ENCODE data around the gene SP7.

SP7 gene

GRCh38 chr12:53345486-53346188 lies 9.5 kb upstream of the SP7 start:
- DNase-seq (ENCODE audit: low read depth), result peak; percentile 61

GRCh38 chr12:53344824-53345485 lies 8.8 kb upstream of the SP7 start:
- peak; percentile 74 for TF ChIP-seq CTCF (IDR thresholded peaks at IDR 0.05; ENCODE audit: low read length, missing control alignments)
- peak overlapping the region; percentile 65 for H3K4me3 ChIP-seq (replicated peaks; ENCODE audit: low read depth, low read length)
- DNase-seq (ENCODE audit: low read depth), result peak; percentile 78

More at GRCh38 chr12:53345486-53346188, 9.5 kb upstream of the SP7 start:
- H3K4me3 ChIP-seq (replicated peaks; ENCODE audit: low read depth, low read length), result peak overlapping the region; percentile 65
- no peak for TF ChIP-seq CTCF (IDR thresholded peaks at IDR 0.05; ENCODE audit: low read length, missing control alignments)

GRCh38 chr12:53344487-53344823 lies 8.3 kb upstream of the SP7 start:
- DNase-seq (ENCODE audit: low read depth), result no peak
- no peak for TF ChIP-seq CTCF (IDR thresholded peaks at IDR 0.05; ENCODE audit: low read length, missing control alignments)
- H3K4me3 ChIP-seq (replicated peaks; ENCODE audit: low read depth, low read length), result peak overlapping the region; percentile 65

GRCh38 chr12:53343969-53344368 lies 7.8 kb upstream of the SP7 start:
- no peak for DNase-seq (ENCODE audit: low read depth)
- H3K4me3 ChIP-seq (replicated peaks; ENCODE audit: low read depth, low read length), result no peak overlapping the region
- no peak for TF ChIP-seq CTCF (IDR thresholded peaks at IDR 0.05; ENCODE audit: low read length, missing control alignments)

GRCh38 chr12:53343449-53343848 lies 7.3 kb upstream of the SP7 start:
- H3K4me3 ChIP-seq (replicated peaks; ENCODE audit: low read depth, low read length), result no peak overlapping the region
- no peak for DNase-seq (ENCODE audit: low read depth)
- TF ChIP-seq CTCF (IDR thresholded peaks at IDR 0.05; ENCODE audit: low read length, missing control alignments), result no peak

GRCh38 chr12:53340398-53340797 lies 4.2 kb upstream of the SP7 start:
- TF ChIP-seq CTCF (IDR thresholded peaks at IDR 0.05; ENCODE audit: low read length, missing control alignments), result no peak
- no peak for DNase-seq (ENCODE audit: low read depth)

GRCh38 chr12:53338916-53339315 lies 2.8 kb upstream of the SP7 start:
- no peak overlapping the region for H3K4me3 ChIP-seq (replicated peaks; ENCODE audit: low read depth, low read length)
- no peak for DNase-seq (ENCODE audit: low read depth)
- no peak for TF ChIP-seq CTCF (IDR thresholded peaks at IDR 0.05; ENCODE audit: low read length, missing control alignments)

More at GRCh38 chr12:53340398-53340797, 4.2 kb upstream of the SP7 start:
- H3K4me3 ChIP-seq (replicated peaks; ENCODE audit: low read depth, low read length), result no peak overlapping the region

Measured in fibroblast of pulmonary artery (primary cell).